OCI-M1 (cell line): ENCODE results near the gene RNASE11.
"Not testable (repeated sequence)": the region's sequence is repeated elsewhere in the genome, so short reads cannot be mapped to it uniquely, and the experiment has no call there.

Experiments used
- DNase-seq: peaks from one replicate; lab custom pipeline; 2025; lab: John Stamatoyannopoulos, UW

RNASE11 gene

GRCh38 chr14:20614038-20614840 is 26.4 kb upstream of the RNASE11 start:
- DNase-seq: no peak

- DNase-seq: peak; percentile 97
Observed at GRCh38 chr14:20613094-20614037, 25.6 kb upstream of the RNASE11 start.

- peak; percentile 38 for DNase-seq
Observed at GRCh38 chr14:20612403-20612802, 24.6 kb upstream of the RNASE11 start.

- no peak for DNase-seq
Observed at GRCh38 chr14:20611277-20611676, 23.5 kb upstream of the RNASE11 start.

- peak; percentile 92 for DNase-seq
Observed at GRCh38 chr14:20610002-20610765, 22.4 kb upstream of the RNASE11 start.

GRCh38 chr14:20609215-20610001 is 21.6 kb upstream of the RNASE11 start:
- peak; percentile 93 for DNase-seq

GRCh38 chr14:20608383-20609110 is 20.7 kb upstream of the RNASE11 start:
- peak; percentile 43 for DNase-seq

- no peak for DNase-seq
Observed at GRCh38 chr14:20607617-20608016, 19.8 kb upstream of the RNASE11 start.

GRCh38 chr14:20606902-20607242 is 19.1 kb upstream of the RNASE11 start:
- DNase-seq: no peak

GRCh38 chr14:20606190-20606901 is 18.5 kb upstream of the RNASE11 start:
- DNase-seq: peak; percentile 73

- no peak for DNase-seq
Observed at GRCh38 chr14:20603813-20604690, 16.3 kb upstream of the RNASE11 start.

GRCh38 chr14:20602583-20602982 is 14.8 kb upstream of the RNASE11 start:
- no peak for DNase-seq

- DNase-seq: peak; percentile 11
Observed at GRCh38 chr14:20601522-20601921, 13.7 kb upstream of the RNASE11 start.

- DNase-seq: no peak
Observed at GRCh38 chr14:20597108-20597507, 9.3 kb upstream of the RNASE11 start.

GRCh38 chr14:20595726-20596125 is 7.9 kb upstream of the RNASE11 start:
- not testable (repeated sequence) for DNase-seq

- DNase-seq: peak; percentile 26
Observed at GRCh38 chr14:20592574-20592973, 4.8 kb upstream of the RNASE11 start.

- no peak for DNase-seq
Observed at GRCh38 chr14:20591235-20591634, 3.4 kb upstream of the RNASE11 start, which contains the start of gene RNASE12. Gene RNASE12 (minus strand): TSS chr14:20591376. CDS start chr14:20590723, 653 bp downstream.

- no peak for DNase-seq
Observed at GRCh38 chr14:20583908-20584307, 3.9 kb downstream of the RNASE11 start.

GRCh38 chr14:20583142-20583541 is 4.7 kb downstream of the RNASE11 start:
- DNase-seq: no peak
